Muscle layer of duodenum (tissue), 2 donors: ENCODE measurements around the gene CHD9.

ENCODE experiments used
- H3K27ac ChIP-seq: one replicate; pipeline ENCODE4 v1.7.0; 2013; ENCODE audit warnings: mild to moderate bottlenecking, low read length
- H3K27me3 ChIP-seq: one replicate; pipeline ENCODE4 v1.7.0; 2013; ENCODE audit warnings: low read depth, mild to moderate bottlenecking, control low read depth, low read length
- H3K36me3 ChIP-seq, 2 donors: one replicate each; pipeline ENCODE4 v1.7.0; 2013; ENCODE audit warnings: low read length in 2 of 2, control low read depth in 1 of 2, mild to moderate bottlenecking in 1 of 2; ENCODE audit not compliant: insufficient read depth in 2 of 2, control insufficient read depth in 1 of 2
- H3K4me1 ChIP-seq, 2 donors: one replicate each; pipeline ENCODE4 v1.7.0; 2013; ENCODE audit warnings: low read length in 2 of 2, mild to moderate bottlenecking in 2 of 2, control low read depth in 1 of 2, moderate library complexity in 1 of 2; ENCODE audit not compliant: insufficient read depth in 2 of 2, control insufficient read depth in 1 of 2
- H3K4me3 ChIP-seq, 2 donors: one replicate each; pipeline ENCODE4 v1.7.0; 2013; ENCODE audit warnings: low read length in 2 of 2, low read depth in 1 of 2, mild to moderate bottlenecking in 1 of 2
- H3K9me3 ChIP-seq, 2 donors: one replicate each; pipeline ENCODE4 v1.7.0; 2013; ENCODE audit warnings: low read length in 2 of 2, control low read depth in 1 of 2, mild to moderate bottlenecking in 1 of 2; ENCODE audit not compliant: control insufficient read depth in 1 of 2
- donor health status: healthy.

The CHD9 gene

GRCh38 chr16:53052519-53053501 is 2.0 kb upstream of the CHD9 start, which contains the start of gene CHD9NB:
CHD9NB (minus strand) TSS chr16:53052897; CDS start chr16:53044158, 8,739 bp downstream.
- Histone ChIP-seq H3K27me3 (no peaks in the 10 kb centered on the region), H3K27ac (no peak within 1 kb of the TSS), H3K4me1 (peaks cover 0 to 14% of the 10 kb centered on the region in 2 donors), H3K4me3 (no peak within 1 kb of the TSS), H3K36me3 (no peaks in the 10 kb centered on the region), H3K9me3 (no peaks in the 10 kb centered on the region)

GRCh38 chr16:53053967-53054669 is 673 bp upstream of the CHD9 start:
- Histone ChIP-seq H3K9me3 (no peaks in the 10 kb centered on the region), H3K27ac (peak overlapping the region; percentile 63), H3K36me3 (no peaks in the 10 kb centered on the region), H3K4me1 (peaks cover 0 to 14% of the 10 kb centered on the region in 2 donors), H3K27me3 (no peaks in the 10 kb centered on the region), H3K4me3 (peak overlapping the region; percentile 54 to 86)

DNA sequence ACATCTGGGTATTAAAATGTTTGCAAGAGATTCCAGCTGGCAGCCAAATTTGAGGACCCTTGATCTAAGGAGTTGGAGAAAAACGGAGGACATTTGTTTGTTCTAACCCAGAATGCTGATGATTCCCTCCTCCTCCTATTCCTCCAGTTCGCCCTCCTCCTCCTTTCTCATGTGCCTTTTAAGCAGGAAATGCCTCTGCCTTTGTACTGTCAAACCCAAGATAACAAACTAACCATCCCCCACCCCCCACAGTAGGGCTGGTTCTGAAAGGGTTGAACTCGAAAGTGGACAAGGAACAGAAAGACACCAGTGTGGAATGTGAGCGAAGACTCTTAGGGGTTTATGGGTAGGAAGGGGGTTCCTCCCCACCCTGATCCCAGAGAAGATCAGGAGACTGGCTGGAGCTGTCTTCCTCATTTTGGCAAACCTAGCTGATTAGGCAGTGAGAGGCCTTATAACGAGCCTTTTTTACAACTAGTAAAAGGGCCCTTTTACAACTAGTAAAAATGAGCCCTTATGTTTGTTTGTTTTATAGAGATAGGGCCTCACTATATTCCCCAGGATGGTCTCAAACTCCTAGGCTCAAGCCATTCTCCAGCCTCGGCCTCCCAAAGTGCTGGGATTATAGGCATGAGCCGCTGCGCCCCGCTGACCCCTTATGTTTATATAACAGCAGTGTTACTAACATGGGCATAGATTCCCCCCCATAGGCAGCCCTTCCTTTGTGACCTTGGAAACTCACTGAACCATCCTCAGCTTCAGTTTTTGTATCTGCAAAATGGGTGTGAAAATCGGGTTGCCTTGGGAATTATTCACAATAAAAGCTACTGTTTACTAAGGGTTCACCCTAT is 975 bp downstream of the CHD9 start:
- Histone ChIP-seq H3K27ac (peak overlapping the region; percentile 63), H3K27me3 (no peaks in the 10 kb centered on the region), H3K9me3 (no peaks in the 10 kb centered on the region), H3K4me1 (peaks cover 0 to 14% of the 10 kb centered on the region in 2 donors), H3K4me3 (peak overlapping the region; percentile 54 to 86), H3K36me3 (no peaks in the 10 kb centered on the region)

GRCh38 chr16:53056392-53056881 is 1.6 kb downstream of the CHD9 start:
- Histone ChIP-seq H3K9me3 (no peaks in the 10 kb centered on the region), H3K4me3 (peak overlapping the region; percentile 54 to 86), H3K36me3 (no peaks in the 10 kb centered on the region), H3K4me1 (peaks cover under 1 to 14% of the 10 kb centered on the region in 2 donors), H3K27me3 (no peaks in the 10 kb centered on the region), H3K27ac (peak overlapping the region; percentile 63)

GRCh38 chr16:53057658-53058057 is 2.9 kb downstream of the CHD9 start:
- peaks cover 7 to 14% of the 10 kb centered on the region in 2 donors for H3K4me1 ChIP-seq
- no peaks in the 10 kb centered on the region for H3K36me3 ChIP-seq
- H3K27ac ChIP-seq: no peak overlapping the region
- H3K4me3 ChIP-seq: no peak overlapping the region
- no peaks in the 10 kb centered on the region for H3K27me3 ChIP-seq
- H3K9me3 ChIP-seq: no peaks in the 10 kb centered on the region

GRCh38 chr16:53058441-53058840 is 3.6 kb downstream of the CHD9 start:
- Histone ChIP-seq H3K4me3 (no peak overlapping the region), H3K9me3 (no peaks in the 10 kb centered on the region), H3K36me3 (no peaks in the 10 kb centered on the region), H3K4me1 (peaks cover 7 to 14% of the 10 kb centered on the region in 2 donors), H3K27ac (no peak overlapping the region), H3K27me3 (no peaks in the 10 kb centered on the region)

- H3K9me3 ChIP-seq: no peaks in the 10 kb centered on the region
- H3K4me3 ChIP-seq: no peak overlapping the region
- H3K27ac ChIP-seq: no peak overlapping the region
- peaks cover 7 to 14% of the 10 kb centered on the region in 2 donors for H3K4me1 ChIP-seq
- H3K36me3 ChIP-seq: no peaks in the 10 kb centered on the region
- no peaks in the 10 kb centered on the region for H3K27me3 ChIP-seq
Observed at GRCh38 chr16:53058882-53059281, 4.1 kb downstream of the CHD9 start.

DNA sequence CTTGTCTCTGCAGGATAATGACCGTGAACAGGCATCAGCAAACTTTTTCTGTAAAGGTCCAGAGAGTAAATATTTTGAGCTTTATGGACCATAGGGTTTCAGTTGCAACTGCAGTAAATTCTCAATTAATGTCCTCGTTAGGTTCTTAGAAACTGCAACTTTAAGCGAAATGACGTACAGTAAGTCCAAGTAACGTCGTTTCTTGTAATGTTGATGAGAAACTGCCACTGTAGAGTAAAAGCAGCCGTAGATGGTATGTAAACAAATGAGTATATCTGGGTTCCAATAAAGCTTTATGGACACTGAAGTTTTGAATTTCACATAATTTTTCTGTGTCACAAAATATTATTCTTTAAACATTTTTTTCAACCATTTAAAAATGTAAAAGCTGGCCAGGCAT is 4.9 kb downstream of the CHD9 start:
- no peaks in the 10 kb centered on the region for H3K27me3 ChIP-seq
- H3K4me3 ChIP-seq: no peak overlapping the region
- no peaks in the 10 kb centered on the region for H3K9me3 ChIP-seq
- H3K27ac ChIP-seq: no peak overlapping the region
- H3K4me1 ChIP-seq: peaks cover 7 to 8% of the 10 kb centered on the region in 2 donors
- no peaks in the 10 kb centered on the region for H3K36me3 ChIP-seq

DNA sequence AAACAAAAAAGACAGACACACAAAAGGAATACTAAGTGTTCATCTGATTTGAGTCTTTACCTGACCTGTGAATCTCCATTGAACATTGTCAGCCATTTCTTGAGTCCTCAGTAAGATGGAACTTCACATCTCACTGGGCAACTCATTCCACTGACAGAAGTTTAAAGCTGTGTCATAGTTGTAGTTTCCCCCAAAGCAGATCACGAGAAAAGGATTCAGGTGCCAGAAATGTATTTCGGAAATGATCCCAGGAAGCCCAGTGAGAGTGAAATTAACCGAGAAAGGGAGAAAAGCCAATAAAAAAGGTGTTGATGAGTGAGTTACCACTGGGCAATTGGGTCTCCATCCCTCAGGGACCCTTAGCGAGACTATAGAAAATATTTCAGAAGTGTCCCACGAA is 6.5 kb downstream of the CHD9 start:
- Histone ChIP-seq H3K4me1 (peaks cover 8 to 18% of the 10 kb centered on the region in 2 donors), H3K27ac (no peak overlapping the region), H3K27me3 (no peaks in the 10 kb centered on the region), H3K9me3 (no peaks in the 10 kb centered on the region), H3K4me3 (peak overlapping the region in 1 of 2 donors; percentile 8), H3K36me3 (no peaks in the 10 kb centered on the region)

- Histone ChIP-seq H3K36me3 (no peaks in the 10 kb centered on the region), H3K27ac (no peak overlapping the region), H3K4me3 (peak overlapping the region in 1 of 2 donors; percentile 8), H3K9me3 (no peaks in the 10 kb centered on the region), H3K27me3 (no peaks in the 10 kb centered on the region), H3K4me1 (peaks cover 10 to 15% of the 10 kb centered on the region in 2 donors)
Observed at GRCh38 chr16:53061701-53062159, 6.9 kb downstream of the CHD9 start.
